Neural cell (in vitro differentiated cells): Measurements from ENCODE around the gene SELENOV. TPM values are rescaled to one million over a fixed set of nuclear protein-coding genes. Genes with fewer than 3 reads are reported as not detected.

ENCODE experiments used
- H2AFZ ChIP-seq: fragments of 200-600, 300-800 bp; sonication (generic), shearing (Covaris generic); 2 replicates; pipeline ENCODE4 v1.6.0; 2014; ENCODE audit warnings: low read depth, mild to moderate bottlenecking, antibody characterized with exemption, low read length, moderate library complexity
- H3F3A ChIP-seq: fragments of 200-600 bp; shearing (Covaris generic); 2 replicates; pipeline ENCODE4 v1.6.1; 2016; ENCODE audit warnings: mild to moderate bottlenecking, moderate library complexity, mixed read lengths, antibody characterized with exemption, low read length; ENCODE audit not compliant: insufficient read depth, poor library complexity, severe bottlenecking
- H3K27ac ChIP-seq: fragments of 200-600, 300-800 bp; sonication (generic), shearing (Covaris generic); 2 replicates; pipeline ENCODE4 v1.5.1; 2014; ENCODE audit warnings: mild to moderate bottlenecking, low read length, moderate library complexity
- H3K27me3 ChIP-seq: fragments of 300-800, 200-600 bp; sonication (generic), shearing (Covaris generic); 2 replicates; pipeline ENCODE4 v1.6.0; 2014; ENCODE audit warnings: mild to moderate bottlenecking, low read depth, low read length, moderate library complexity; ENCODE audit not compliant: insufficient read depth
- H3K36me3 ChIP-seq: fragments of 300-800, 200-600 bp; sonication (generic), shearing (Covaris generic); 2 replicates; pipeline ENCODE4 v1.5.1; 2014; ENCODE audit warnings: mild to moderate bottlenecking, antibody characterized with exemption, low read length, moderate library complexity; ENCODE audit not compliant: insufficient read depth
- H3K4me2 ChIP-seq: fragments of 300-800, 200-600 bp; sonication (generic), shearing (Covaris generic); 2 replicates; pipeline ENCODE4 v1.6.0; 2014; ENCODE audit warnings: mild to moderate bottlenecking, low read length
- H3K4me3 ChIP-seq: fragments of 300-800, 200-600 bp; sonication (generic), shearing (Covaris generic); 2 replicates; pipeline ENCODE4 v1.5.1; 2014; ENCODE audit warnings: mild to moderate bottlenecking, low read length, moderate library complexity
- H3K79me2 ChIP-seq: fragments of 200-600 bp; shearing (Covaris generic); replicated peaks from 2 replicates; pipeline ENCODE4 v1.6.0; 2014; ENCODE audit warnings: mild to moderate bottlenecking, low read length, moderate library complexity; ENCODE audit not compliant: insufficient read depth
- H3K9ac ChIP-seq: fragments of 300-800, 200-600 bp; sonication (generic), shearing (Covaris generic); 2 replicates; pipeline ENCODE4 v1.6.1; 2016; ENCODE audit warnings: mild to moderate bottlenecking, low read length, mixed read lengths
- H3K9me2 ChIP-seq: fragments of 200-600 bp; shearing (Covaris generic); 2 replicates; pipeline ENCODE4 v1.6.1; 2016; ENCODE audit warnings: mild to moderate bottlenecking, low read length, mixed read lengths; ENCODE audit not compliant: insufficient read depth
- H3K9me3 ChIP-seq: fragments of 200-600, 300-800 bp; sonication (generic), shearing (Covaris generic); 2 replicates; pipeline ENCODE4 v1.6.1; 2016; ENCODE audit warnings: mild to moderate bottlenecking, mixed run types, low read length, moderate library complexity, mixed read lengths
- H4K20me1 ChIP-seq: fragments of 200-600 bp; shearing (Covaris generic); 2 replicates; pipeline ENCODE4 v1.6.1; 2016; ENCODE audit warnings: mild to moderate bottlenecking, mixed run types; ENCODE audit not compliant: insufficient read depth
- CTCF ChIP-seq: fragments of 450-650 bp; IDR thresholded peaks from 2 replicates; pipeline ENCODE4 v1.5.1; 2014; ENCODE audit warnings: antibody characterized with exemption, mild to moderate bottlenecking, moderate library complexity; ENCODE audit not compliant: poor library complexity, severe bottlenecking
- EP300 ChIP-seq: fragments of 450-650 bp; conservative IDR thresholded peaks from 2 replicates; pipeline ENCODE4 v1.6.1; 2014; ENCODE audit warnings: antibody characterized with exemption, mild to moderate bottlenecking, moderate library complexity; ENCODE audit not compliant: poor library complexity, severe bottlenecking
- EZH2 ChIP-seq: fragments of 200-600, 300-800 bp; shearing (Covaris generic), sonication (generic); IDR thresholded peaks from 2 replicates; pipeline ENCODE4 v1.6.1; 2014; ENCODE audit warnings: antibody characterized with exemption, low read length, borderline replicate concordance, mild to moderate bottlenecking; ENCODE audit not compliant: insufficient read depth, poor library complexity, severe bottlenecking
- MXI1 ChIP-seq: fragments of 450-650 bp; conservative IDR thresholded peaks from 2 replicates; pipeline ENCODE4 v1.6.1; 2014; ENCODE audit warnings: antibody characterized with exemption, mild to moderate bottlenecking; ENCODE audit not compliant: poor library complexity, severe bottlenecking
- POLR2AphosphoS5 ChIP-seq: IDR thresholded peaks from 2 replicates; pipeline ENCODE4 v1.6.1; 2012
- RAD21 ChIP-seq: fragments of 450-650 bp; conservative IDR thresholded peaks from 2 replicates; pipeline ENCODE4 v1.6.1; 2014; ENCODE audit warnings: antibody characterized with exemption, mild to moderate bottlenecking, moderate library complexity
- REST ChIP-seq: IDR thresholded peaks from 2 replicates; pipeline ENCODE4 v1.6.1; 2012; ENCODE audit warnings: borderline replicate concordance
- SMC3 ChIP-seq: fragments of 450-650 bp; conservative IDR thresholded peaks from 2 replicates; pipeline ENCODE4 v1.6.1; 2014; ENCODE audit warnings: antibody characterized with exemption, mild to moderate bottlenecking, moderate library complexity; ENCODE audit not compliant: poor library complexity
- TAF1 ChIP-seq: IDR thresholded peaks from 2 replicates; pipeline ENCODE4 v1.6.1; 2012; ENCODE audit warnings: low read depth
- polyA plus RNA-seq: library from polyadenylated mRNA; depleted of rRNA; stranded (reverse); fragments of >200 nt; gene quantifications from 2 replicates; pipeline ENCODE4 v1.2.3, GENCODE V29; 2014

Gene SELENOV
- polyA plus RNA-seq, 1 donor from 2014 or later = 1.3 TPM

GRCh38 chr19:39532233-39533002, 17.5 kb downstream of the SELENOV start, which contains the start of gene EID2B:
Gene EID2B (minus strand): TSS chr19:39532852. CDS start chr19:39532802, 50 bp downstream.
- no peaks in the 10 kb centered on the region for H3K9me2 ChIP-seq
- TF ChIP-seq RAD21 (peak; percentile 100), POLR2AphosphoS5 (peak; percentile 98), CTCF (peak; percentile 100), MXI1 (peak; percentile 81), SMC3 (peak; percentile 85), EZH2 (no peak), TAF1 (peak; percentile 78), EP300 (peak; percentile 13), REST (no peak)
- peak within 1 kb of the TSS; percentile 87 for H3K4me3 ChIP-seq
- H3K4me2 ChIP-seq = peak within 1 kb of the TSS; percentile 92
- no peaks in the 10 kb centered on the region for H3K9me3 ChIP-seq
- peaks cover 31% of the 10 kb centered on the region for H3K79me2 ChIP-seq
- H3K27me3 ChIP-seq = no peaks in the 10 kb centered on the region
- H3K9ac ChIP-seq = peak within 1 kb of the TSS; percentile 90
- H3F3A ChIP-seq = no peaks in the 10 kb centered on the region
- peak within 1 kb of the TSS; percentile 88 for H3K27ac ChIP-seq
- no peaks in the 10 kb centered on the region for H3K36me3 ChIP-seq
- H2AFZ ChIP-seq = peak within 1 kb of the TSS; percentile 61
- no peaks in the 10 kb centered on the region for H4K20me1 ChIP-seq

GRCh38 chr19:39533003-39533512, 18.1 kb downstream of the SELENOV start:
- peaks cover 37% of the 10 kb centered on the region for H3K79me2 ChIP-seq
- no peaks in the 10 kb centered on the region for H3K9me3 ChIP-seq
- TF ChIP-seq CTCF = no peak
- TF ChIP-seq EP300 = no peak
- no peak for TF ChIP-seq MXI1
- no peak for TF ChIP-seq TAF1
- no peak for TF ChIP-seq POLR2AphosphoS5
- TF ChIP-seq SMC3 = no peak
- no peak for TF ChIP-seq RAD21
- TF ChIP-seq REST = no peak
- TF ChIP-seq EZH2 = no peak
- H3K9ac ChIP-seq = peak overlapping the region; percentile 24
- H4K20me1 ChIP-seq = no peaks in the 10 kb centered on the region
- H3F3A ChIP-seq = no peaks in the 10 kb centered on the region
- no peak overlapping the region for H3K4me2 ChIP-seq
- peak overlapping the region; percentile 13 for H3K27ac ChIP-seq
- no peaks in the 10 kb centered on the region for H3K36me3 ChIP-seq
- H3K9me2 ChIP-seq = no peaks in the 10 kb centered on the region
- H3K27me3 ChIP-seq = no peaks in the 10 kb centered on the region
- H2AFZ ChIP-seq = no peak overlapping the region
- H3K4me3 ChIP-seq = peak overlapping the region; percentile 87
